ENCODE data around the gene CFAP46.

Gene CFAP46

GRCh38 chr10:132842397-132842796, 100.0 kb downstream of the CFAP46 start:
- no peak for DNase-seq (ENCODE audit: low spot score)

GRCh38 chr10:132841615-132841975, 100.8 kb downstream of the CFAP46 start:
- no peak for DNase-seq (ENCODE audit: low spot score)

DNA sequence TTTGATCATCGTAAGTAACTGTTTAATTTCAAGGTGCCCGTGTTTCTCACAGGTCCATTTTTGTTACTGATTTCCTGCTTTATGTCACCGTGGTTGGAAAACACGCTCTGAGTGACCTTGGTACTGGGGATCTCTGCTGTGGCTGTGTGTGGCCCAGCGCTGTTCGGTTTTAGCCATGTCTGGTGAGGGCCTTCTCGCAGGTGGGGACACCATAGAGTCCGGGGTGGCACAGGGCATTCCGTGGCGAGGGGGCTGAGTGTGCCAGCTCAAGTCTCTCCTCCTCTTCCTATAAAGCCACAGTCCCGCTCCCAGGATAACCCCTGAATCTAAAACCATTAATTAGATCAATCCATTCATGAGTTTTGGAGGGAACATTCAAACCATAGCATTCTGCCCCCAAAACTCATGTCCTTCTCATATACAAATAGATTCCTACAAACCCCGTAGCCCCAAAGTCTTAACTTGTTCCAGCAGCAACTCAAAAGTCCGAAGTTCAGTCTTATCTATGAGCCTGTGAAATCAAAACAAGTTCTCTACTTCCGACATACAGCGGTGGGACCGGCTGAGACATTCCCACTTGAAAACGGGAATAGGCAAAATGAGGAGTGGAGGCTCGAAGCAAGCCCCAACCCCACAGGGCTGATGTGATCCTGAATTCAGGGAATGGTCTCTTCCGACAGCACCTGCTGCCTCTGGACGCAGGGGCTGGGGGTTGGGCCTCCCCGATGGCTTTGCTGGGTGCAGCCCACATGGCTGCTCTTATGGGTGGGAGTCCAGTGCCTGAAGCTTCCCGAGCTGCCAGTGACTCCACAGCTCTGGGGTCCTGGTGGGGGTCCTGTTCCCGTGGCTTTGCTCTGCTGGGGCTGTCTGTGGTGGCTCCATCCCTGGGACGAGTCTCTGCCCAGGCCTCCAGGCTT, 101.4 kb downstream of the CFAP46 start:
- DNase-seq (ENCODE audit: low spot score) = no peak

GRCh38 chr10:132839061-132839460, 103.3 kb downstream of the CFAP46 start:
- no peak for DNase-seq (ENCODE audit: low spot score)

GRCh38 chr10:132838346-132838970, 103.9 kb downstream of the CFAP46 start:
- no peak for DNase-seq (ENCODE audit: low spot score)

- DNase-seq (ENCODE audit: low spot score) = no peak
Measured at GRCh38 chr10:132837905-132838304, 104.5 kb downstream of the CFAP46 start.

DNA sequence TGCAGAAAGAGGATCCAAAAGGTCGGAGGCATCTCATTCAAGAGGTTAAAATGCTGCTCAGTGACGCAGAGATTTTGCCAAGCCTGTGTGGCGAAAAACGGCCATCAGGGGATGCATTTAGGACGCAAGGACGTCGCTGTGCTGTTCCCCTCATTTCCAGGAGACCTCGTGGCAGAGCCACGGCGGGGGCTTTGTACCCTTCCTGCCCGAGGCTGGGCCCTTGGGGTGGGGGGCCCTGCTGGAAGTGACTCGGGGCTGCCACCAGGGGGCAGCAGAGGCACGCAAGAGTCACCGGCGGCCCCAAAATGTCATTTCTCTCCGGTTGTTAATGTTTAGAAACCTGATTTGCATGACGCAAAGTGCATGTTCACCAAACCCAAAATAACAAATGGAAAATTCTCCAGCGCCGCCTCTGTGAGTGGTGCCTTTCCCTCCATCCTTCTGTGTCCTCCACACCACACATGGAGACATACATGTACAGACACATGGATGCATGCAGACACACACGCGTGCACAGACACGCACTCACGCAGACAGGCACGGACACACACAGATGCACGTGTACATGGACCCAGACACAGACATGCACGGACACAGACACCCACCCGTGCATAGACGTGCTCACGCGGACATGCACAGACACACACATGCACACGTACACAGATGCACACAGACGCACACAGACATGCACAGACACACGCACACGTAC, 105.4 kb downstream of the CFAP46 start:
- peak; percentile 18 for DNase-seq (ENCODE audit: low spot score)

- DNase-seq (ENCODE audit: low spot score) = peak; percentile 47
Measured at GRCh38 chr10:132836248-132836831, 106.0 kb downstream of the CFAP46 start.

DNA sequence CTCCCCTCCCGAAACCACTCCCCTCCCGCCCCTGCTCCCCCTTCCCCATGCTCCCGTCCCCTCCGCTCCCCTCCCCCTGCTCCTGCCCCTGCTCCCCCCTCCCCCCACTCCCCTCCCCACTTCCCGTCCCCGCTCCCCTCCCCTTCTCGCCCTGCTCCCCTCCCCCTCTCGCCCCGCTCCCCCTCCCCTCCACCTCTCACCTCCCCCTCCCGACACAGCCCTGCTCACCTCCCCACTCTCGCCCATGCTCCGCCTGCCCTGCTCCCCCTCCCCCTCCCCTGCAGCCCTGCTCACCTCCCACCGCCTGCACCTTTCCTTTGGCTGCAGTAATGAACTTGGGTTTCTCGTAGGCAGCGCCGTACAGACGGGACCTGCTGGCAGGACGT, 106.5 kb downstream of the CFAP46 start:
- no peak for DNase-seq (ENCODE audit: low spot score)

- DNase-seq (ENCODE audit: low spot score) = no peak
Measured at GRCh38 chr10:132834891-132835847, 107.2 kb downstream of the CFAP46 start.

GRCh38 chr10:132834311-132834761, 108.0 kb downstream of the CFAP46 start:
- DNase-seq (ENCODE audit: low spot score) = no peak

DNA sequence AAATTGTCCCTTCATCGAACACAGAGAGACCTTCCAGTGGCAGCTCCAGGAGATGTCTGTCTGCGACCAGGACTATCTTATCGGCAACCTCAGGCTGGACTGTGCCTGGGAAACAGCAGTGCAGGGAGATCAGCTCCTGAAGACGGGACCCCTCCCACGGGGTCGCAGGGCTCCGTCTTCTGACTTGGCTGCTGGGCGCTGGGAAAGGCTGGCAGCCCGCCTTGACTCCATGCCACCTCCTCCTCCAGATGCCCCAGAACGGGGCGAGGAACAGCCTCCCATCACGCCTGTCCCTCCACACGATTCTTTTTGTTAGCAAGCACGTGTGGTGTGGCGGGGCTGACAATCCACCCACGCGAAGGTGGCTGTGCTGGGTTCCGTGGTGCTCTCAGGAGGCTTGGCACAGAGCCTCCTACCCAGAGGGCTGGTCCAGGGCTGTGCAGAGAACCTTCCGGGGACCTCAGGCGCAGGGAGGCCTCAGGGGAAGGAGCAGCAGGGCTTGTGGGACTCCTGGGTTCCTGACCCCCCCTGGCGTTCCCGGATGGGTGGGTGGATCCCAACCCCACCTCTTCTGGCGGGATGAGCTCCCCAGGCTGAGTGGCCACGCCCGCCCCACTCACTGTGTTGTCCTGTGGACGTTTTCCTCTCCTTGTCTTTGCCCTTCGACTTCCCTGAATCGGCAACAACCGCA, 108.8 kb downstream of the CFAP46 start:
- DNase-seq (ENCODE audit: low spot score) = no peak

GRCh38 chr10:132832186-132832969, 110.0 kb downstream of the CFAP46 start:
- DNase-seq (ENCODE audit: low spot score) = no peak

DNA sequence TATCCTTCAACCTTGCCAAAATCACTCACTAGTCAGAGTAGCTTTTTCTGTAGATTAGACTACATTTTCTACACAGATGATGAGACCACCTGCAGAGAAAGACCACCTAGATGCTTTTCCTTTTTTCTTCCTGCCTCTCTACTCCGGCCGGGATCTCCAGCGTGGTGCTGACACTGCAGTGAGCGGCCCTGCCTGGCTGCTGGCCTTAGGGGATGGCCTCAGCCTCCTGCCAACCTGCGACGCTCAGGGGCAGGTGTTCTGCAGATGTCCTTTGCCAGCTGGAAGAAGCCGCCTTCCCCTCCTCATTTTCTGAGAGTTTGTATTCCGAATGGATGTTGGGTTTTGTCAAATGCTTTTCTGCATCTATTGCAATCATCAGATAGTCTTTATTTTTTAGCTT, 113.0 kb downstream of the CFAP46 start:
- no peak for DNase-seq (ENCODE audit: low spot score)

DNA sequence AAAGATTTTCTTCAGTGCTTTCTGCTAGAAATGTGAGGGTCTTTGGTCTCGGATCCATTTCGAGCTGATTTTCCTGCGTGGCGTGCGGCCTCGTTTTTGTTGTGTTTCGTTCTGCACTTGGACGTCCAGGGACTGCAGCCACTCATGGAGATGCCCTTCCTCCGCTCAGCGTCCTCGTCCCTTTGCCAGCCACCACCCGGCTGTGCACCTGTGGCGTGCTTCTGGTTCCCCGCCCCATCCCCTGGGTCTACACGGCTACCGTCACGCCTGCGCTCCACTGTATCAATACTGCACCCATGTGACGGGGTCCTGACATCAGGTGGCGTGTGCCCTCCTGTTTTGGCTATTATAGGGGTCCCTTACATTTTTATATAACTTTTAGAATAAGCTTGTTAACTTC, 113.7 kb downstream of the CFAP46 start:
- DNase-seq (ENCODE audit: low spot score) = no peak

GRCh38 chr10:132827861-132828539, 114.4 kb downstream of the CFAP46 start:
- no peak for DNase-seq (ENCODE audit: low spot score)

- no peak for DNase-seq (ENCODE audit: low spot score)
Measured at GRCh38 chr10:132827423-132827789, 115.0 kb downstream of the CFAP46 start.

- no peak for DNase-seq (ENCODE audit: low spot score)
Measured at GRCh38 chr10:132826524-132827422, 115.6 kb downstream of the CFAP46 start.
